H1 (cell line): Measurements from ENCODE around the gene TMEM185B. TPM values are rescaled to one million over a fixed set of nuclear protein-coding genes. Genes with fewer than 3 reads are reported as not detected.

ENCODE experiments used
- CTCF ChIA-PET: fragments of 300-600 bp; sonication (Branson Sonifier 250); formaldehyde crosslinking; loops from one replicate; lab custom pipeline; 2021; ENCODE audit not compliant: partially characterized antibody; lab: Charles Lee
- POLR2A ChIA-PET: fragments of 300-600 bp; sonication (Branson Sonifier 250); formaldehyde crosslinking; loops from one replicate; lab custom pipeline; 2021; ENCODE audit warnings: inconsistent platforms; ENCODE audit not compliant: partially characterized antibody; lab: Charles Lee
- DNase-seq, 2 experiments: peaks; one replicate each; pipeline versions ENCODE4 v3.0.0 to v3.0.0-alpha.2; 2010 to 2022; ENCODE audit warnings: low spot score in 2 of 2, low read depth in 1 of 2, mixed read lengths in 1 of 2
- FAIRE-seq: peaks from 2 replicates; lab custom pipeline; 2011; peaks lifted over from hg19 to GRCh38; lab: Jason Lieb, UNC
- H2AFZ ChIP-seq: 2 replicates; pipeline ENCODE4 v1.8.1; 2012; ENCODE audit warnings: low read length, inconsistent platforms
- H2AK5ac ChIP-seq: 2 replicates; pipeline ENCODE4 v1.6.1; 2013; ENCODE audit warnings: low read depth, low read length
- H2BK120ac ChIP-seq: replicated peaks from 2 replicates; pipeline ENCODE3; 2013; ENCODE audit warnings: low read depth, low read length, inconsistent platforms
- H2BK12ac ChIP-seq: 2 replicates; pipeline ENCODE4 v1.6.1; 2013; ENCODE audit warnings: low read depth, low read length
- H2BK15ac ChIP-seq: 2 replicates; pipeline ENCODE4 v1.6.1; 2013; ENCODE audit warnings: low read length
- H2BK20ac ChIP-seq: 2 replicates; pipeline ENCODE4 v1.6.1; 2013; ENCODE audit warnings: low read length
- H2BK5ac ChIP-seq: 2 replicates; pipeline ENCODE4 v1.6.1; 2013; ENCODE audit warnings: low read depth, low read length
- H3K14ac ChIP-seq: 2 replicates; pipeline ENCODE4 v1.6.1; 2013; ENCODE audit warnings: inconsistent platforms; ENCODE audit not compliant: insufficient read length
- H3K18ac ChIP-seq: 2 replicates; pipeline ENCODE4 v1.6.1; 2013; ENCODE audit warnings: low read length; ENCODE audit errors: extremely low read depth
- H3K23ac ChIP-seq: 2 replicates; pipeline ENCODE4 v1.6.1; 2013; ENCODE audit warnings: inconsistent platforms; ENCODE audit not compliant: insufficient read length
- H3K23me2 ChIP-seq: 2 replicates; pipeline ENCODE4 v1.6.1; 2013; ENCODE audit warnings: low read depth, low read length
- H3K27ac ChIP-seq: 2 replicates; pipeline ENCODE4 v1.6.1; 2011; ENCODE audit warnings: low read depth, low read length, inconsistent platforms
- H3K27me3 ChIP-seq, 4 experiments: replicated peaks in 1 of 4; 1 replicate in 1 of 4; 2 replicates in 3 of 4; pipeline versions ENCODE4 v1.6.1 to v1.8.1; 2011 to 2013; ENCODE audit warnings: low read length in 3 of 4, mild to moderate bottlenecking in 3 of 4, inconsistent platforms in 2 of 4, mixed read lengths in 2 of 4, moderate library complexity in 1 of 4; ENCODE audit not compliant: control insufficient read depth in 3 of 4, insufficient read depth in 3 of 4; ENCODE audit errors: extremely low read depth in 1 of 4
- H3K36me3 ChIP-seq, 4 experiments: 2 replicates each; pipeline versions ENCODE4 v1.6.1 to v1.8.1; 2011 to 2013; ENCODE audit warnings: mild to moderate bottlenecking in 4 of 4, low read length in 3 of 4, moderate library complexity in 2 of 4, control low read depth in 1 of 4, inconsistent platforms in 1 of 4; ENCODE audit not compliant: insufficient read depth in 4 of 4, control insufficient read depth in 2 of 4
- H3K4ac ChIP-seq: replicated peaks from 2 replicates; pipeline ENCODE3; 2013; ENCODE audit warnings: low read length, low read depth, mixed read lengths, inconsistent platforms; ENCODE audit not compliant: insufficient read length
- H3K4me1 ChIP-seq, 4 experiments: replicated peaks in 1 of 4; 1 replicate in 1 of 4; 2 replicates in 3 of 4; pipeline versions ENCODE4 v1.6.1 to v1.8.1; 2011 to 2013; ENCODE audit warnings: low read length in 3 of 4, inconsistent platforms in 2 of 4, mixed read lengths in 1 of 4; ENCODE audit not compliant: insufficient read depth in 4 of 4, control insufficient read depth in 3 of 4
- H3K4me2 ChIP-seq, 2 experiments: 2 replicates each; pipeline versions ENCODE4 v1.6.1 to v1.8.1; 2011 to 2013; ENCODE audit warnings: low read depth in 2 of 2, low read length in 2 of 2, control low read depth in 1 of 2, inconsistent platforms in 1 of 2, mild to moderate bottlenecking in 1 of 2; ENCODE audit not compliant: insufficient read depth in 1 of 2
- H3K4me3 ChIP-seq, 4 experiments: fragments of 200-600, 300-600 bp in 1 of 4; sonication (generic), shearing (Covaris generic), sonication (Bioruptor Twin) in 1 of 4; 2 replicates each; pipeline versions ENCODE4 v1.5.1 to v1.8.1; 2011 to 2016; ENCODE audit warnings: low read length in 4 of 4, low read depth in 3 of 4, control low read depth in 2 of 4, inconsistent platforms in 2 of 4, mild to moderate bottlenecking in 2 of 4, mixed read lengths in 1 of 4, moderate library complexity in 1 of 4; ENCODE audit not compliant: insufficient read depth in 2 of 4; ENCODE audit errors: extremely low read depth in 1 of 4
- H3K56ac ChIP-seq: replicated peaks from 2 replicates; pipeline ENCODE3; 2013; ENCODE audit warnings: low read depth, mild to moderate bottlenecking, mixed read lengths, low read length, inconsistent platforms; ENCODE audit not compliant: insufficient read length
- H3K79me1 ChIP-seq: 2 replicates; pipeline ENCODE4 v1.6.1; 2013; ENCODE audit warnings: low read depth, low read length, control low read depth
- H3K79me2 ChIP-seq, 2 experiments: 2 replicates each; pipeline versions ENCODE4 v1.6.1 to v1.8.1; 2012 to 2013; ENCODE audit warnings: low read length in 2 of 2, mild to moderate bottlenecking in 2 of 2, inconsistent platforms in 1 of 2; ENCODE audit not compliant: insufficient read depth in 2 of 2, control insufficient read depth in 1 of 2
- H3K9ac ChIP-seq, 4 experiments: replicated peaks in 1 of 4; 1 replicate in 1 of 4; 2 replicates in 3 of 4; pipeline versions ENCODE4 v1.6.1 to v1.8.1; 2011 to 2013; ENCODE audit warnings: low read depth in 3 of 4, low read length in 3 of 4, control low read depth in 2 of 4, mild to moderate bottlenecking in 2 of 4, moderate library complexity in 2 of 4, inconsistent platforms in 1 of 4; ENCODE audit errors: extremely low read depth in 1 of 4
- H3K9me3 ChIP-seq, 2 experiments: 2 replicates each; pipeline versions ENCODE4 v1.6.1 to v1.8.1; 2012 to 2013; ENCODE audit warnings: mild to moderate bottlenecking in 2 of 2, moderate library complexity in 2 of 2, control low read depth in 1 of 2, inconsistent platforms in 1 of 2, low read depth in 1 of 2, low read length in 1 of 2, mixed read lengths in 1 of 2; ENCODE audit not compliant: insufficient read depth in 2 of 2
- H4K20me1 ChIP-seq, 2 experiments: replicated peaks in 1 of 2; 2 replicates each; pipeline versions ENCODE3 to v1.8.1; 2011 to 2013; ENCODE audit warnings: inconsistent platforms in 2 of 2, low read length in 2 of 2, mild to moderate bottlenecking in 1 of 2; ENCODE audit not compliant: insufficient read depth in 2 of 2, control insufficient read depth in 1 of 2
- H4K5ac ChIP-seq: 2 replicates; pipeline ENCODE4 v1.6.1; 2013; ENCODE audit warnings: low read length, low read depth, mixed read lengths, inconsistent platforms; ENCODE audit not compliant: insufficient read length
- H4K8ac ChIP-seq: 2 replicates; pipeline ENCODE4 v1.8.0; 2013; ENCODE audit warnings: mild to moderate bottlenecking, moderate library complexity, low read length, inconsistent platforms; ENCODE audit not compliant: insufficient read depth; ENCODE audit errors: extremely low read depth
- H4K91ac ChIP-seq: replicated peaks from 2 replicates; pipeline ENCODE3; 2013; ENCODE audit warnings: low read length, mixed read lengths, inconsistent platforms; ENCODE audit not compliant: insufficient read length
- BRCA1 ChIP-seq: IDR thresholded peaks from 2 replicates; pipeline ENCODE4 v1.6.1; 2012; ENCODE audit warnings: low read depth, low read length, improper control_type of control experiment
- CBX5 ChIP-seq: fragments of 300-800, 300-1000 bp; sonication (generic); IDR thresholded peaks from 2 replicates; pipeline ENCODE4 v1.7.1; 2016; ENCODE audit warnings: antibody characterized with exemption, low read length, low read depth
- EGR1 ChIP-seq: IDR thresholded peaks from 2 replicates; pipeline ENCODE4 v1.6.1; 2011; ENCODE audit warnings: low read depth, low read length, borderline replicate concordance
- EP300 ChIP-seq, 2 experiments: IDR thresholded peaks; 1 replicate in 1 of 2; 2 replicates in 1 of 2; pipeline ENCODE4 v1.6.1; 2011 to 2012; ENCODE audit warnings: low read depth in 2 of 2, low read length in 2 of 2, mild to moderate bottlenecking in 2 of 2, borderline replicate concordance in 1 of 2, inconsistent platforms in 1 of 2, moderate library complexity in 1 of 2
- FOSL1 ChIP-seq: IDR thresholded peaks from 2 replicates; pipeline ENCODE4 v1.6.1; 2011; ENCODE audit warnings: mild to moderate bottlenecking, low read depth, low read length, moderate library complexity; ENCODE audit not compliant: insufficient read depth
- HDAC2 ChIP-seq, 2 experiments: fragments of 300-600 bp in 1 of 2; sonication (generic) in 1 of 2; IDR thresholded peaks; 2 replicates each; pipeline ENCODE4 v1.6.1; 2011 to 2012; ENCODE audit warnings: low read depth in 2 of 2, low read length in 2 of 2, mild to moderate bottlenecking in 2 of 2, moderate library complexity in 2 of 2, borderline replicate concordance in 1 of 2, inconsistent platforms in 1 of 2
- MAFK ChIP-seq: IDR thresholded peaks from 2 replicates; pipeline ENCODE4 v1.6.1; 2012; ENCODE audit warnings: low read depth, mild to moderate bottlenecking, improper control_type of control experiment, low read length
- RAD21 ChIP-seq, 2 experiments: IDR thresholded peaks in 1 of 2; conservative IDR thresholded peaks in 1 of 2; 2 replicates each; pipeline ENCODE4 v1.6.1; 2011; ENCODE audit warnings: low read depth in 2 of 2, low read length in 2 of 2, improper control_type of control experiment in 1 of 2, inconsistent platforms in 1 of 2, mild to moderate bottlenecking in 1 of 2, moderate library complexity in 1 of 2
- RFX5 ChIP-seq: IDR thresholded peaks from 2 replicates; pipeline ENCODE4 v1.6.1; 2011; ENCODE audit warnings: low read depth, low read length, improper control_type of control experiment, borderline replicate concordance
- TEAD4 ChIP-seq: IDR thresholded peaks from 2 replicates; pipeline ENCODE4 v1.6.1; 2012; ENCODE audit warnings: low read depth, low read length, inconsistent platforms, mixed read lengths
- ZNF274 ChIP-seq: IDR thresholded peaks from 2 replicates; pipeline ENCODE4 v1.7.0; 2012; ENCODE audit warnings: low read length, borderline replicate concordance; ENCODE audit errors: extremely low read depth
- WGBS, 2 experiments: shearing (Covaris generic) in 1 of 2; methylation state at CpG; one replicate each; pipeline versions ENCODE4 v1.1.6 to v1.1.7; 2013 to 2015; ENCODE audit warnings: low lambda C conversion rate in 2 of 2, mixed read lengths in 2 of 2, inconsistent platforms in 1 of 2, low coverage in 1 of 2, missing lambda C conversion rate in 1 of 2; ENCODE audit not compliant: insufficient replicate concordance in 2 of 2, insufficient coverage in 1 of 2, insufficient read length in 1 of 2; ENCODE audit errors: extremely low coverage in 1 of 2, missing lambda C conversion rate in 1 of 2; 5-methylcytosine and 5-hydroxymethylcytosine counted together
- polyA plus RNA-seq, 7 experiments: library from polyadenylated mRNA; depleted of rRNA in 3 of 7; stranded (reverse) in 5 of 7; unstranded in 2 of 7; fragments of >200 nt in 5 of 7; fragments of 200-250 nt in 2 of 7; gene quantifications; 1 replicate in 5 of 7; 2 replicates in 1 of 7; 4 replicates in 1 of 7; pipeline versions ENCODE4 v1.2.1 to v1.2.3, GENCODE V29; 2011 to 2013; ENCODE audit warnings: missing spikeins in 2 of 7, mixed read lengths in 2 of 7
- total RNA-seq: library from RNA; stranded (reverse); fragmentation: NEBNext Ultra II Directional; extraction: Animal tissue kit (Norgen Biotek cat#: 25700); gene quantifications from 2 replicates; pipeline ENCODE4 v1.2.1, GENCODE V29; 2021
- TF ChIP-seq, protein P1 (sequence below): IDR thresholded peaks from 2 replicates; pipeline ENCODE4 v1.6.1; 2012; ENCODE audit warnings: inconsistent platforms

Gene TMEM185B
- total and polyA plus RNA-seq, 2 of the 8 experiments (the other 6 are each of a cell fraction or from before 2014, with no cell fraction given): 13.5 to 14.0 TPM

DNA sequence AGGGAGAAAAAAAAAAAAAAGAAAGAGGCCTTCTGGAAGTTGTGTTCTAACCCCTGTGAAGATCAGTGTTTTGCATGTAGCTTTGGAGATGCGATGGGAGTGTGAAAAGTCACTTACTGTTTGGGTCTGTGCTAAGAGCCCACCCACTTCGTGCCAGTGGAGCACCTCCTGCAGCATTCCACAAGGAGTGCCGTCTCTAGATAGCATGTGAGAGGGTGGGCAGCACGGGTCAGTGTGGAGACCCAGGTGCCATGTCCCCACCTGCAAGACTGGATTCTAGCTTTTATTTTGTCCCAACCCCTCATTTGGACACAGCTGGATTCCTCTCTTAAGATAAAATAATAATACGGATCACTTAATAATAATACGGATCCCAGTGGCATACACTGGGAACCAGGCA lies 12.5 kb upstream of the TMEM185B start:
- no peak overlapping the region for H3K4me2 ChIP-seq
- H4K8ac ChIP-seq: no peak overlapping the region
- no peak overlapping the region for H3K23ac ChIP-seq
- no peak overlapping the region for H2BK15ac ChIP-seq
- no peak overlapping the region for H2BK12ac ChIP-seq
- H3K27ac ChIP-seq: no peak overlapping the region
- no peaks in the 10 kb centered on the region for H3K79me1 ChIP-seq
- peaks cover 0 to 2% (median 0%) of the 10 kb centered on the region in 4 experiments; a peak in 2 of 7 replicates for H3K27me3 ChIP-seq
- no peak overlapping the region for H2BK120ac ChIP-seq
- H3K14ac ChIP-seq: no peak overlapping the region
- H3K56ac ChIP-seq: no peak overlapping the region
- no peaks in the 10 kb centered on the region for H3K9me3 ChIP-seq
- H2BK20ac ChIP-seq: no peak overlapping the region
- peaks cover 0 to 22% (median 6%) of the 10 kb centered on the region in 4 experiments; a peak in 6 of 7 replicates for H3K4me1 ChIP-seq
- WGBS, 2 experiments: 95% methylated on average over 6 of the region's 6 CpGs; no CpG with 5 or more reads in 1 of the 2 experiments
- no peak overlapping the region for H3K9ac ChIP-seq
- H3K4me3 ChIP-seq: no peak overlapping the region
- H3K4ac ChIP-seq: no peak overlapping the region
- FAIRE-seq: no peak
- H3K79me2 ChIP-seq: no peaks in the 10 kb centered on the region
- H3K23me2 ChIP-seq: no peaks in the 10 kb centered on the region
- no peaks in the 10 kb centered on the region for H4K20me1 ChIP-seq
- no peak overlapping the region for H2AFZ ChIP-seq
- CTCF ChIA-PET: interaction anchor here (1.0 to 1.2 kb wide), 3 partner anchors 12 to 77 kb away, joined by 3 read pairs; partner anchors contain the start of gene TMEM185B
- H2BK5ac ChIP-seq: no peak overlapping the region
- DNase-seq: no peak
- no peaks in the 10 kb centered on the region for H3K36me3 ChIP-seq
- POLR2A ChIA-PET: interaction anchor here (1.0 kb wide), 1 partner anchor 9 kb away, joined by 3 read pairs; no protein-coding TSS in a partner anchor
- H3K18ac ChIP-seq: no peak overlapping the region
- H4K91ac ChIP-seq: no peak overlapping the region
- TF ChIP-seq EGR1: no peak
- TF ChIP-seq BRCA1: no peak
- TF ChIP-seq TEAD4: no peak
- TF ChIP-seq RFX5: no peak
- no peak for TF ChIP-seq EP300 (IDR thresholded peaks at IDR 0.05; ENCODE audit: borderline replicate concordance in 1 of 2, low read depth in 2 of 2, low read length in 2 of 2)
- no peak for TF ChIP-seq RAD21 (IDR thresholded peaks at IDR 0.05 in 1 of 2, conservative IDR thresholded peaks at IDR 0.05 in 1 of 2; ENCODE audit: low read depth in 2 of 2, low read length in 2 of 2)
- no peak for TF ChIP-seq CBX5
- TF ChIP-seq, protein P1, sequence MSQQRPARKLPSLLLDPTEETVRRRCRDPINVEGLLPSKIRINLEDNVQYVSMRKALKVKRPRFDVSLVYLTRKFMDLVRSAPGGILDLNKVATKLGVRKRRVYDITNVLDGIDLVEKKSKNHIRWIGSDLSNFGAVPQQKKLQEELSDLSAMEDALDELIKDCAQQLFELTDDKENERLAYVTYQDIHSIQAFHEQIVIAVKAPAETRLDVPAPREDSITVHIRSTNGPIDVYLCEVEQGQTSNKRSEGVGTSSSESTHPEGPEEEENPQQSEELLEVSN: no peak
- TF ChIP-seq FOSL1: no peak
- TF ChIP-seq HDAC2 (IDR thresholded peaks at IDR 0.05; ENCODE audit: borderline replicate concordance in 1 of 2, low read depth in 2 of 2, low read length in 2 of 2): no peak
- TF ChIP-seq MAFK: no peak
- TF ChIP-seq ZNF274: no peak
- no peak overlapping the region; the same call in 1 of the 2 replicates for H2AK5ac ChIP-seq
- H4K5ac ChIP-seq: no peak overlapping the region
